ENCODE results near the gene TSC2. TPM values are rescaled to one million over a fixed set of nuclear protein-coding genes. Genes with fewer than 3 reads are reported as not detected.

TSC2 gene
- polyA plus RNA-seq, 1 experiment, result 35.9 TPM

DNA sequence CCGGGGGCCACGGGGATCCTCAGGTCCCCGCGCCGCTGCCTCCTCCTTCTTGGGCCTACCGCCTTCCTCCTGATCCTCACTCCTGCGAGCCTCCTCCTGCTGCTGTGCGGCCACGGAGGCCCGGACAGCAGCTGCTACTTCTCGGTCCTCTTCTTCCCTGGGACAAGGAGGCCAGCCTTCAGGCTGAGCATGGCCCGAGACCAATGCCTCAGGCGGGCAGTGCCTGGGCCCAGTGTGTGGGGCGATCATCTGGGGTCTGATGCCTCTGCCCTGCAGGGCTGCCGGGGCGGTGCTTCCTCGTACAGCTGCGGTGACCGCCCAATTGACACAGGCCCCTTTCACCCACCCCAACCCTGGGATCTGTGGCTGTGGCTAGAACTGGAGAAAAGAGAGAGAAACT lies 46.8 kb upstream of the TSC2 start:
- CTCF ChIA-PET, result interaction anchor here (5.0 kb wide), 1 partner anchor 139 kb away, joined by 79 read pairs; no protein-coding TSS in a partner anchor
- Histone ChIP-seq H3K27me3 (ENCODE audit: control insufficient read depth, insufficient read depth, low read length) (no peaks in the 10 kb centered on the region), H3K27ac (ENCODE audit: low read depth, low read length) (no peak overlapping the region), H3K4me3 (ENCODE audit: low read depth, low read length) (no peak overlapping the region), H3K9me3 (ENCODE audit: control insufficient read depth, insufficient read depth, low read length) (no peaks in the 10 kb centered on the region; the same call in 1 of the 2 replicates)
- TF ChIP-seq, protein P1, sequence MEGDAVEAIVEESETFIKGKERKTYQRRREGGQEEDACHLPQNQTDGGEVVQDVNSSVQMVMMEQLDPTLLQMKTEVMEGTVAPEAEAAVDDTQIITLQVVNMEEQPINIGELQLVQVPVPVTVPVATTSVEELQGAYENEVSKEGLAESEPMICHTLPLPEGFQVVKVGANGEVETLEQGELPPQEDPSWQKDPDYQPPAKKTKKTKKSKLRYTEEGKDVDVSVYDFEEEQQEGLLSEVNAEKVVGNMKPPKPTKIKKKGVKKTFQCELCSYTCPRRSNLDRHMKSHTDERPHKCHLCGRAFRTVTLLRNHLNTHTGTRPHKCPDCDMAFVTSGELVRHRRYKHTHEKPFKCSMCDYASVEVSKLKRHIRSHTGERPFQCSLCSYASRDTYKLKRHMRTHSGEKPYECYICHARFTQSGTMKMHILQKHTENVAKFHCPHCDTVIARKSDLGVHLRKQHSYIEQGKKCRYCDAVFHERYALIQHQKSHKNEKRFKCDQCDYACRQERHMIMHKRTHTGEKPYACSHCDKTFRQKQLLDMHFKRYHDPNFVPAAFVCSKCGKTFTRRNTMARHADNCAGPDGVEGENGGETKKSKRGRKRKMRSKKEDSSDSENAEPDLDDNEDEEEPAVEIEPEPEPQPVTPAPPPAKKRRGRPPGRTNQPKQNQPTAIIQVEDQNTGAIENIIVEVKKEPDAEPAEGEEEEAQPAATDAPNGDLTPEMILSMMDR (IDR thresholded peaks at IDR 0.05; ENCODE audit: low read depth, low read length), result no peak
- DNase-seq (ENCODE audit: low read depth, low spot score), result no peak
- POLR2A ChIA-PET, result interaction anchor here (0.6 kb wide), 1 partner anchor 36 kb away, joined by 3 read pairs; the partner anchor contains the start of gene RPS2

DNA sequence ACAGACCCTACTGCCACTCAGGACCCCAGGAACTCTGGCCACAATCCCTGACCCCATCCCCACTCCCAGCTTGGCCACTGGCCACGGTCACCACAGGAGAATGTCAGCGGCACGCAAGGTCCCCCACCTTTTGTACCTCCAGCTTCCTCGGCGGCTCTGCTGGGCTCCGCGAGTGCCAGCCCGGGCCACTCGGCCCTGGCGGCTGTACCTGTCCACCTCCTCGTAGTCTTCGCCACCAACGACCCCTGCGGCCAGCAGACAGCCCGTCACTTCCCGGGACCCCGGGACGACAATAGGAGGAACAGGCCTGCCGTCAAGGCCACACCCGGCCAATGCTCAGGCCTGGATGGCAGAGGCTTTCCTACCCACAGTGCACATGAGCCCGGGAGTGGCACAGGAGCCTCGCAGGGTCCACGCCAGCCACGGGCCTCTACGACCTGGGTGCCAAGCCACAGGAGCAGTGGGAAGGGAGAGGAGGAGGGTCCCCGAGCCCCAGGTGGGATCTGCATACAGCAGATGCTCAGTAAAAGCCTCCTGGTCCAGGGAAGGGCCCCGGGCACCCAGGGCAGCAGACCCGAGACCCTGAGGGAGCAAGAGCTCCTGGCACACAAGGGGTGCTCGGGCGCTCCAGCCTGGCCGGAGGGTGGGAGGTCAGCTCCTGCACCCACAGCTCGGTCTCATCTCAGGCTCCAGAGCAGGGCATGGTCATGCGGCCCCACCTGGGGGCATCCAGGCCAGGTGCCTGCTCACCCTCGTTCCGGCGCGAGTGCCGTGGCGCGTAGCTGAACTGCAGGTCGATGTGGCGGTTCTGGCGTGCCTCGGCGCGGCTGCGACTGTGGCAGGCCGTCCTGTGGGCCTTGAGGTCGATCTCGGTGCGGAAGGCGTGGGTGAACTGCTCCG lies 46.1 kb upstream of the TSC2 start:
- Histone ChIP-seq H3K27me3 (ENCODE audit: control insufficient read depth, insufficient read depth, low read length) (no peaks in the 10 kb centered on the region), H3K4me3 (ENCODE audit: low read depth, low read length) (no peak overlapping the region), H3K9me3 (ENCODE audit: control insufficient read depth, insufficient read depth, low read length) (no peaks in the 10 kb centered on the region; the same call in 1 of the 2 replicates), H3K27ac (ENCODE audit: low read depth, low read length) (no peak overlapping the region)
- no peak for DNase-seq (ENCODE audit: low read depth, low spot score)
- CTCF ChIA-PET, result interaction anchor here (0.6 to 5.0 kb wide), 2 partner anchors 139 to 278 kb away, joined by 6 to 79 read pairs; no protein-coding TSS in a partner anchor
- TF ChIP-seq, protein P1 (IDR thresholded peaks at IDR 0.05; ENCODE audit: low read depth, low read length), result no peak
- POLR2A ChIA-PET, result no interaction called here

DNA sequence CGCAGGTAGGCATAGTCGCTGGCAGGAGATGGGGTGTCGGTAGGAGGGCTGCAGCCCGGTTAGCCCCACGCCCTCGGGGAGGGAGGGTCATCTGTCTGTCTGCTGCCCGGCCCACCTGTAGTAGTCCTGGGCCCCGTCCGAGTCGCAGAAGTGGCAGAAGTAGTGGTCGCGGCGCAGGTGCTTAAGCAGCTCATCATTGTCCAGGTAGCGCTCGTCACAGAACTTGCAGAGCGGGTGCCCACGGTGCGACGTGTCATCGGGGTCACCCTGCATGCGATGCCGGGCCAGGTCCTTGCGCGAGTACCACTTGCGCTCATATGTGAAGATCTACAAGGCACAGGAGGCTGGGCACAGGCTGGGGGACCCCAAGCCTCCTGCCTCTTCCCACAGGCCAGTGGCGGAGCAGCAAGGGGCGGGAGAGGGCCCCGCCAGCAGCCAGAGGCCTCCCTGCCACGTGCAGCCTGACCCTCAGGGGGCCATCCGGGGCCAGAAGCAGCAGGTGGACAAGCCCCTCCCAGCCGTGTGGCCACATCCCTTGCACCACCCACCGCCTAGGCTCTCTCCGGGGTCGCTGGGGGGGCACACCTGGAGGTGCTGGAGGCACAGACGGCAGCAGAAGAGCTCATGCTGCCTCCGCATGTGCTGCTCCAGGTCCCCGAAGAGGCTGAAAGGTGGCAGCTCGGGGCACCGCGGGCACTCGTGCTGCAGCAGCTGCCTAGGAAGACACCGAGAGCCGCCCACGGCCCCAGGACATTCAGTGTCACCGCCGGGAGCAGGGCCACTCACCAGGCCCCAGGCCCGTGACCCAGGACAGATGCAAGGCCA lies 45.2 kb upstream of the TSC2 start:
- POLR2A ChIA-PET, result interaction anchor here (2.3 kb wide), 1 partner anchor 153 kb away, joined by 13 read pairs; the partner anchor contains the start of gene TRAF7
- no peaks in the 10 kb centered on the region; the same call in 1 of the 2 replicates for H3K9me3 ChIP-seq (ENCODE audit: control insufficient read depth, insufficient read depth, low read length)
- H3K27me3 ChIP-seq (ENCODE audit: control insufficient read depth, insufficient read depth, low read length), result no peaks in the 10 kb centered on the region
- TF ChIP-seq, protein P1 (IDR thresholded peaks at IDR 0.05; ENCODE audit: low read depth, low read length), result no peak
- CTCF ChIA-PET, result interaction anchor here (0.9 to 5.0 kb wide), 9 partner anchors 10 to 150 kb away, joined by 3 to 79 read pairs (median 4); partner anchors contain the start of genes GFER and RAB26
- H3K4me3 ChIP-seq (ENCODE audit: low read depth, low read length), result no peak overlapping the region
- no peak for DNase-seq (ENCODE audit: low read depth, low spot score)
- no peak overlapping the region for H3K27ac ChIP-seq (ENCODE audit: low read depth, low read length)

DNA sequence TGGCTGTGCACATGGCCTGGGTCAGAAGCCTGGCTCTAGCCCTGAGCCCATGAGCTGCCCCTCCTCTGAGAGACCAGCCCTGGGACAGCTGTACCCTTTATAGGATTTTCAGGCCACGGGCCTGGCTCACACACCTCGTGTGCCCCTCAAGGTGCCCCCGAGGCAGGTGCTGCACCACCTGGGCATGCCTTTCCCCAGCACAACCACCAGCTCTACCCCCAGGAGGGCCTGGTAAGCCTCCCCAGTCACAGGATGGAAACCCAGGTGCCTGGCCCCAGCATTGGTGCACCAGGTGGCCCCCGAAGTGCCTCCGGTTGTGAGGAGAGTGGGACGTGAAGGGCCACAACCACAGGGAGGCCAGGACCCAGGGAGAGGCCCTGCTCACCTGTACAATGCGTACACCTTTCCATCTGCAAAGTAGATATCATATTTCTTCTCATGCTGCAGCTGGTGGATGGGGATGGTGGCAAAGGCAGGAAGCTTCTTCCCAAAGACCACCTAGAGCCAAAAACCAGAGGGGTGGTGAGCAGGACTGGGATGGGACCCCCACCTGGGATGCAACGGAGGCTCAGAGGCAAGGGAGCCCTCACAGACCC lies 44.5 kb upstream of the TSC2 start:
- no peak for DNase-seq (ENCODE audit: low read depth, low spot score)
- Histone ChIP-seq H3K27ac (ENCODE audit: low read depth, low read length) (no peak overlapping the region), H3K9me3 (ENCODE audit: control insufficient read depth, insufficient read depth, low read length) (no peaks in the 10 kb centered on the region; the same call in 1 of the 2 replicates), H3K4me3 (ENCODE audit: low read depth, low read length) (no peak overlapping the region), H3K27me3 (ENCODE audit: control insufficient read depth, insufficient read depth, low read length) (no peaks in the 10 kb centered on the region)
- ChIA-PET POLR2A (interaction anchor here (0.9 to 2.3 kb wide), 4 partner anchors 9 to 152 kb away, joined by 3 to 13 read pairs (median 6); partner anchors contain the start of genes RPS2 and TRAF7), CTCF (interaction anchor here (0.8 to 5.0 kb wide), 12 partner anchors 8 to 150 kb away, joined by 3 to 79 read pairs (median 4); partner anchors contain the start of genes GFER and RAB26)
- TF ChIP-seq, protein P1 (IDR thresholded peaks at IDR 0.05; ENCODE audit: low read depth, low read length), result no peak

Measured in AG04450 (cell line).